ENCODE results near the gene ARID1B. TPM values are rescaled to one million over a fixed set of nuclear protein-coding genes. Genes with fewer than 3 reads are reported as not detected.

Gene ARID1B
- total RNA-seq, 2 donors from 2014 or later: 74.0 to 110 TPM

- H3K4me3 ChIP-seq (ENCODE audit: low read length): no peak overlapping the region
- H3K27me3 ChIP-seq (ENCODE audit: control insufficient read depth, insufficient read depth, low read length, poor library complexity, severe bottlenecking): no peaks in the 10 kb centered on the region
- no peaks in the 10 kb centered on the region for H3K27me3 Mint-ChIP-seq (ENCODE audit: insufficient read depth)
- no peak for DNase-seq
- no peak overlapping the region for H3K4me3 Mint-ChIP-seq
- H3K36me3 ChIP-seq (ENCODE audit: control insufficient read depth, insufficient read depth, low read length): no peaks in the 10 kb centered on the region
- H3K9me3 ChIP-seq (ENCODE audit: control insufficient read depth, low read length): no peaks in the 10 kb centered on the region
- no peak overlapping the region for H3K27ac Mint-ChIP-seq
- WGBS, 2 experiments (ENCODE audit: insufficient coverage in 1 of 2, insufficient read length in 1 of 2): 81 to 87% methylated on average over 7 to 10 of the region's 10 CpGs
- H3K9me3 Mint-ChIP-seq: no peaks in the 10 kb centered on the region
- H3K4me1 Mint-ChIP-seq: peaks cover 32% of the 10 kb centered on the region
- H3K36me3 Mint-ChIP-seq (ENCODE audit: low read depth): peaks cover 3% of the 10 kb centered on the region
- TF ChIP-seq CTCF (conservative IDR thresholded peaks at IDR 0.05): no peak
- H3K9ac ChIP-seq (ENCODE audit: extremely low read depth, low read length, poor library complexity, severe bottlenecking): no peak overlapping the region
- H3K27ac ChIP-seq (ENCODE audit: low read depth, low read length): peak overlapping the region; percentile 18
- no peaks in the 10 kb centered on the region for H3K4me1 ChIP-seq (ENCODE audit: control insufficient read depth, insufficient read depth, low read length)
Observed at GRCh38 chr6:156963712-156964700, 186.8 kb downstream of the ARID1B start.

GRCh38 chr6:156967852-156968251, 190.7 kb downstream of the ARID1B start:
- TF ChIP-seq CTCF (conservative IDR thresholded peaks at IDR 0.05): no peak
- no peak overlapping the region for H3K27ac Mint-ChIP-seq
- no peak overlapping the region for H3K9ac ChIP-seq (ENCODE audit: extremely low read depth, low read length, poor library complexity, severe bottlenecking)
- no peak overlapping the region for H3K4me3 Mint-ChIP-seq
- H3K27me3 Mint-ChIP-seq (ENCODE audit: insufficient read depth): no peaks in the 10 kb centered on the region
- no peak overlapping the region for H3K27ac ChIP-seq (ENCODE audit: low read depth, low read length)
- peaks cover 32% of the 10 kb centered on the region for H3K4me1 Mint-ChIP-seq
- H3K36me3 Mint-ChIP-seq (ENCODE audit: low read depth): no peaks in the 10 kb centered on the region
- H3K9me3 Mint-ChIP-seq: no peaks in the 10 kb centered on the region
- DNase-seq: no peak
- H3K9me3 ChIP-seq (ENCODE audit: control insufficient read depth, low read length): no peaks in the 10 kb centered on the region
- H3K27me3 ChIP-seq (ENCODE audit: control insufficient read depth, insufficient read depth, low read length, poor library complexity, severe bottlenecking): no peaks in the 10 kb centered on the region
- no peak overlapping the region for H3K4me3 ChIP-seq (ENCODE audit: low read length)
- no peaks in the 10 kb centered on the region for H3K4me1 ChIP-seq (ENCODE audit: control insufficient read depth, insufficient read depth, low read length)
- no peaks in the 10 kb centered on the region for H3K36me3 ChIP-seq (ENCODE audit: control insufficient read depth, insufficient read depth, low read length)
- WGBS, 2 experiments (ENCODE audit: insufficient coverage in 1 of 2, insufficient read length in 1 of 2): 80 to 91% methylated on average over 1 to 4 of the region's 4 CpGs

- DNase-seq: no peak
- no peaks in the 10 kb centered on the region for H3K9me3 ChIP-seq (ENCODE audit: control insufficient read depth, low read length)
- H3K4me1 Mint-ChIP-seq: peaks cover 28% of the 10 kb centered on the region
- H3K27ac Mint-ChIP-seq: no peak overlapping the region
- no peaks in the 10 kb centered on the region for H3K36me3 ChIP-seq (ENCODE audit: control insufficient read depth, insufficient read depth, low read length)
- H3K9me3 Mint-ChIP-seq: no peaks in the 10 kb centered on the region
- H3K4me3 Mint-ChIP-seq: no peak overlapping the region
- 86 to 93% methylated on average over 4 to 5 of the region's 5 CpGs for WGBS, 2 experiments (ENCODE audit: insufficient coverage in 1 of 2, insufficient read length in 1 of 2)
- no peak for TF ChIP-seq CTCF (conservative IDR thresholded peaks at IDR 0.05)
- H3K27me3 ChIP-seq (ENCODE audit: control insufficient read depth, insufficient read depth, low read length, poor library complexity, severe bottlenecking): no peaks in the 10 kb centered on the region
- no peak overlapping the region for H3K9ac ChIP-seq (ENCODE audit: extremely low read depth, low read length, poor library complexity, severe bottlenecking)
- H3K4me3 ChIP-seq (ENCODE audit: low read length): no peak overlapping the region
- no peaks in the 10 kb centered on the region for H3K27me3 Mint-ChIP-seq (ENCODE audit: insufficient read depth)
- H3K36me3 Mint-ChIP-seq (ENCODE audit: low read depth): no peaks in the 10 kb centered on the region
- no peaks in the 10 kb centered on the region for H3K4me1 ChIP-seq (ENCODE audit: control insufficient read depth, insufficient read depth, low read length)
- no peak overlapping the region for H3K27ac ChIP-seq (ENCODE audit: low read depth, low read length)
Observed at GRCh38 chr6:156969233-156969632, 192.1 kb downstream of the ARID1B start.

Measured in endodermal cell (in vitro differentiated cells).